H1 (cell line): ENCODE data around the gene SENP1. TPM values are rescaled to one million over a fixed set of nuclear protein-coding genes. Genes with fewer than 3 reads are reported as not detected.

Experiments used
- CTCF ChIA-PET: fragments of 300-600 bp; sonication (Branson Sonifier 250); formaldehyde crosslinking; loops from one replicate; lab custom pipeline; 2021; ENCODE audit not compliant: partially characterized antibody; lab: Charles Lee
- POLR2A ChIA-PET: fragments of 300-600 bp; sonication (Branson Sonifier 250); formaldehyde crosslinking; loops from one replicate; lab custom pipeline; 2021; ENCODE audit warnings: inconsistent platforms; ENCODE audit not compliant: partially characterized antibody; lab: Charles Lee
- DNase-seq, 2 experiments: peaks; one replicate each; pipeline versions ENCODE4 v3.0.0 to v3.0.0-alpha.2; 2010 to 2022; ENCODE audit warnings: low spot score in 2 of 2, low read depth in 1 of 2, mixed read lengths in 1 of 2
- FAIRE-seq: peaks from 2 replicates; lab custom pipeline; 2011; peaks lifted over from hg19 to GRCh38; lab: Jason Lieb, UNC
- H2AFZ ChIP-seq: 2 replicates; pipeline ENCODE4 v1.8.1; 2012; ENCODE audit warnings: low read length, inconsistent platforms
- H2AK5ac ChIP-seq: 2 replicates; pipeline ENCODE4 v1.6.1; 2013; ENCODE audit warnings: low read depth, low read length
- H2BK120ac ChIP-seq: replicated peaks from 2 replicates; pipeline ENCODE3; 2013; ENCODE audit warnings: low read depth, low read length, inconsistent platforms
- H2BK12ac ChIP-seq: 2 replicates; pipeline ENCODE4 v1.6.1; 2013; ENCODE audit warnings: low read depth, low read length
- H2BK15ac ChIP-seq: 2 replicates; pipeline ENCODE4 v1.6.1; 2013; ENCODE audit warnings: low read length
- H2BK20ac ChIP-seq: 2 replicates; pipeline ENCODE4 v1.6.1; 2013; ENCODE audit warnings: low read length
- H2BK5ac ChIP-seq: 2 replicates; pipeline ENCODE4 v1.6.1; 2013; ENCODE audit warnings: low read depth, low read length
- H3K14ac ChIP-seq: 2 replicates; pipeline ENCODE4 v1.6.1; 2013; ENCODE audit warnings: inconsistent platforms; ENCODE audit not compliant: insufficient read length
- H3K18ac ChIP-seq: 2 replicates; pipeline ENCODE4 v1.6.1; 2013; ENCODE audit warnings: low read length; ENCODE audit errors: extremely low read depth
- H3K23ac ChIP-seq: 2 replicates; pipeline ENCODE4 v1.6.1; 2013; ENCODE audit warnings: inconsistent platforms; ENCODE audit not compliant: insufficient read length
- H3K23me2 ChIP-seq: 2 replicates; pipeline ENCODE4 v1.6.1; 2013; ENCODE audit warnings: low read depth, low read length
- H3K27ac ChIP-seq: 2 replicates; pipeline ENCODE4 v1.6.1; 2011; ENCODE audit warnings: low read depth, low read length, inconsistent platforms
- H3K27me3 ChIP-seq, 4 experiments: replicated peaks in 1 of 4; 1 replicate in 1 of 4; 2 replicates in 3 of 4; pipeline versions ENCODE4 v1.6.1 to v1.8.1; 2011 to 2013; ENCODE audit warnings: low read length in 3 of 4, mild to moderate bottlenecking in 3 of 4, inconsistent platforms in 2 of 4, mixed read lengths in 2 of 4, moderate library complexity in 1 of 4; ENCODE audit not compliant: control insufficient read depth in 3 of 4, insufficient read depth in 3 of 4; ENCODE audit errors: extremely low read depth in 1 of 4
- H3K36me3 ChIP-seq, 4 experiments: 2 replicates each; pipeline versions ENCODE4 v1.6.1 to v1.8.1; 2011 to 2013; ENCODE audit warnings: mild to moderate bottlenecking in 4 of 4, low read length in 3 of 4, moderate library complexity in 2 of 4, control low read depth in 1 of 4, inconsistent platforms in 1 of 4; ENCODE audit not compliant: insufficient read depth in 4 of 4, control insufficient read depth in 2 of 4
- H3K4ac ChIP-seq: replicated peaks from 2 replicates; pipeline ENCODE3; 2013; ENCODE audit warnings: low read length, low read depth, mixed read lengths, inconsistent platforms; ENCODE audit not compliant: insufficient read length
- H3K4me1 ChIP-seq, 4 experiments: replicated peaks in 1 of 4; 1 replicate in 1 of 4; 2 replicates in 3 of 4; pipeline versions ENCODE4 v1.6.1 to v1.8.1; 2011 to 2013; ENCODE audit warnings: low read length in 3 of 4, inconsistent platforms in 2 of 4, mixed read lengths in 1 of 4; ENCODE audit not compliant: insufficient read depth in 4 of 4, control insufficient read depth in 3 of 4
- H3K4me2 ChIP-seq, 2 experiments: 2 replicates each; pipeline versions ENCODE4 v1.6.1 to v1.8.1; 2011 to 2013; ENCODE audit warnings: low read depth in 2 of 2, low read length in 2 of 2, control low read depth in 1 of 2, inconsistent platforms in 1 of 2, mild to moderate bottlenecking in 1 of 2; ENCODE audit not compliant: insufficient read depth in 1 of 2
- H3K4me3 ChIP-seq, 4 experiments: fragments of 200-600, 300-600 bp in 1 of 4; sonication (generic), shearing (Covaris generic), sonication (Bioruptor Twin) in 1 of 4; 2 replicates each; pipeline versions ENCODE4 v1.5.1 to v1.8.1; 2011 to 2016; ENCODE audit warnings: low read length in 4 of 4, low read depth in 3 of 4, control low read depth in 2 of 4, inconsistent platforms in 2 of 4, mild to moderate bottlenecking in 2 of 4, mixed read lengths in 1 of 4, moderate library complexity in 1 of 4; ENCODE audit not compliant: insufficient read depth in 2 of 4; ENCODE audit errors: extremely low read depth in 1 of 4
- H3K56ac ChIP-seq: replicated peaks from 2 replicates; pipeline ENCODE3; 2013; ENCODE audit warnings: low read depth, mild to moderate bottlenecking, mixed read lengths, low read length, inconsistent platforms; ENCODE audit not compliant: insufficient read length
- H3K79me1 ChIP-seq: 2 replicates; pipeline ENCODE4 v1.6.1; 2013; ENCODE audit warnings: low read depth, low read length, control low read depth
- H3K79me2 ChIP-seq, 2 experiments: 2 replicates each; pipeline versions ENCODE4 v1.6.1 to v1.8.1; 2012 to 2013; ENCODE audit warnings: low read length in 2 of 2, mild to moderate bottlenecking in 2 of 2, inconsistent platforms in 1 of 2; ENCODE audit not compliant: insufficient read depth in 2 of 2, control insufficient read depth in 1 of 2
- H3K9ac ChIP-seq, 4 experiments: replicated peaks in 1 of 4; 1 replicate in 1 of 4; 2 replicates in 3 of 4; pipeline versions ENCODE4 v1.6.1 to v1.8.1; 2011 to 2013; ENCODE audit warnings: low read depth in 3 of 4, low read length in 3 of 4, control low read depth in 2 of 4, mild to moderate bottlenecking in 2 of 4, moderate library complexity in 2 of 4, inconsistent platforms in 1 of 4; ENCODE audit errors: extremely low read depth in 1 of 4
- H3K9me3 ChIP-seq, 2 experiments: 2 replicates each; pipeline versions ENCODE4 v1.6.1 to v1.8.1; 2012 to 2013; ENCODE audit warnings: mild to moderate bottlenecking in 2 of 2, moderate library complexity in 2 of 2, control low read depth in 1 of 2, inconsistent platforms in 1 of 2, low read depth in 1 of 2, low read length in 1 of 2, mixed read lengths in 1 of 2; ENCODE audit not compliant: insufficient read depth in 2 of 2
- H4K20me1 ChIP-seq, 2 experiments: replicated peaks in 1 of 2; 2 replicates each; pipeline versions ENCODE3 to v1.8.1; 2011 to 2013; ENCODE audit warnings: inconsistent platforms in 2 of 2, low read length in 2 of 2, mild to moderate bottlenecking in 1 of 2; ENCODE audit not compliant: insufficient read depth in 2 of 2, control insufficient read depth in 1 of 2
- H4K5ac ChIP-seq: 2 replicates; pipeline ENCODE4 v1.6.1; 2013; ENCODE audit warnings: low read length, low read depth, mixed read lengths, inconsistent platforms; ENCODE audit not compliant: insufficient read length
- H4K8ac ChIP-seq: 2 replicates; pipeline ENCODE4 v1.8.0; 2013; ENCODE audit warnings: mild to moderate bottlenecking, moderate library complexity, low read length, inconsistent platforms; ENCODE audit not compliant: insufficient read depth; ENCODE audit errors: extremely low read depth
- H4K91ac ChIP-seq: replicated peaks from 2 replicates; pipeline ENCODE3; 2013; ENCODE audit warnings: low read length, mixed read lengths, inconsistent platforms; ENCODE audit not compliant: insufficient read length
- CREB1 ChIP-seq: IDR thresholded peaks from 2 replicates; pipeline ENCODE4 v1.6.1; 2012; ENCODE audit warnings: inconsistent platforms
- E2F6 ChIP-seq: IDR thresholded peaks from 2 replicates; pipeline ENCODE4 v1.6.1; 2012; ENCODE audit warnings: inconsistent platforms
- PHF8 ChIP-seq: fragments of 200-600 bp; sonication (generic); conservative IDR thresholded peaks from 2 replicates; pipeline ENCODE4 v1.7.1; 2012; ENCODE audit warnings: low read depth, mild to moderate bottlenecking, inconsistent platforms, low read length, moderate library complexity
- POLR2A ChIP-seq, 2 experiments: IDR thresholded peaks; 1 replicate in 1 of 2; 2 replicates in 1 of 2; pipeline ENCODE4 v1.6.1; 2011; ENCODE audit warnings: low read depth in 2 of 2, low read length in 2 of 2, mild to moderate bottlenecking in 2 of 2; ENCODE audit errors: control extremely low read depth in 1 of 2
- RNF2 ChIP-seq: fragments of 200-900, 300-1000 bp; sonication (generic); IDR thresholded peaks from 2 replicates; pipeline ENCODE4 v1.7.1; 2016; ENCODE audit warnings: borderline replicate concordance, low read depth, mild to moderate bottlenecking, antibody characterized with exemption, low read length; ENCODE audit not compliant: poor library complexity, severe bottlenecking; ENCODE audit errors: missing control alignments
- SP4 ChIP-seq: IDR thresholded peaks from 2 replicates; pipeline ENCODE4 v1.6.1; 2012; ENCODE audit warnings: low read length, inconsistent platforms
- SRF ChIP-seq: IDR thresholded peaks from 2 replicates; pipeline ENCODE4 v1.6.1; 2011; ENCODE audit warnings: mild to moderate bottlenecking, low read depth, low read length, moderate library complexity
- SUZ12 ChIP-seq: fragments of 200-600 bp; sonication (generic); IDR thresholded peaks from 2 replicates; pipeline ENCODE4 v1.6.1; 2012; ENCODE audit warnings: mild to moderate bottlenecking, inconsistent platforms, low read length, moderate library complexity, mixed read lengths
- TCF12 ChIP-seq: IDR thresholded peaks from 2 replicates; pipeline ENCODE4 v1.6.1; 2011; ENCODE audit warnings: low read depth, mild to moderate bottlenecking, low read length
- WGBS, 2 experiments: shearing (Covaris generic) in 1 of 2; methylation state at CpG; one replicate each; pipeline versions ENCODE4 v1.1.6 to v1.1.7; 2013 to 2015; ENCODE audit warnings: low lambda C conversion rate in 2 of 2, mixed read lengths in 2 of 2, inconsistent platforms in 1 of 2, low coverage in 1 of 2, missing lambda C conversion rate in 1 of 2; ENCODE audit not compliant: insufficient replicate concordance in 2 of 2, insufficient coverage in 1 of 2, insufficient read length in 1 of 2; ENCODE audit errors: extremely low coverage in 1 of 2, missing lambda C conversion rate in 1 of 2; 5-methylcytosine and 5-hydroxymethylcytosine counted together
- polyA plus RNA-seq, 7 experiments: library from polyadenylated mRNA; depleted of rRNA in 3 of 7; stranded (reverse) in 5 of 7; unstranded in 2 of 7; fragments of >200 nt in 5 of 7; fragments of 200-250 nt in 2 of 7; gene quantifications; 1 replicate in 5 of 7; 2 replicates in 1 of 7; 4 replicates in 1 of 7; pipeline versions ENCODE4 v1.2.1 to v1.2.3, GENCODE V29; 2011 to 2013; ENCODE audit warnings: missing spikeins in 2 of 7, mixed read lengths in 2 of 7
- total RNA-seq: library from RNA; stranded (reverse); fragmentation: NEBNext Ultra II Directional; extraction: Animal tissue kit (Norgen Biotek cat#: 25700); gene quantifications from 2 replicates; pipeline ENCODE4 v1.2.1, GENCODE V29; 2021

The SENP1 gene
- total and polyA plus RNA-seq, 2 of the 8 experiments (the other 6 are each of a cell fraction or from before 2014, with no cell fraction given), result 14.2 to 31.5 TPM

DNA sequence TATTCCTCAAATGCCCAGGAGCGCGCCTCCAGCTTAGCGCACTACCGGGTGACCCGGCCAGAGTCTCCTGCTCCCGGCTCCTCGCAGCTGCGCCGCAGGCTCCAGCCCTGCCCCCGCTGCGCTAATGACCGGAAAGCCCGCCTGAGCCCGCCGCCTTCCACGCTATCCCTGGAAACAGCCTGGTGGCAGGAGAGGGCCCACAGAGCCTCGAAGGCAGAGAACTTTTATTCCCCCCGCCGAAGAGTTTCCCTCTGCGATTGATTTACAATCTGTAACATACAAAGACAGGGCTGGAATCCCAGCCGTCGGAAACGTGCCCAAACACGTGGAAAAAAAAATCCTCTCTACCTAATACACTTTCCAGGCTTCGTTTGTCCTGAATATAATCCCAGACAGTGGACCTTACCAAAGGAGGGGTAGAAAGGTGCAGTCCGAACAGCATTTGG, 103.1 kb downstream of the SENP1 start:
- Histone ChIP-seq H3K79me1 (no peaks in the 10 kb centered on the region; the same call in 1 of the 2 replicates), H2AK5ac (peak overlapping the region; percentile 33; the same call in 1 of the 2 replicates), H3K56ac (no peak overlapping the region), H3K4me1 (peaks cover 21 to 34% (median 24%) of the 10 kb centered on the region in 4 experiments), H4K8ac (no peak overlapping the region), H2BK15ac (no peak overlapping the region), H4K20me1 (peaks cover 5 to 21% of the 10 kb centered on the region in 2 experiments), H3K36me3 (no peaks in the 10 kb centered on the region), H2BK120ac (no peak overlapping the region), H3K27ac (no peak overlapping the region), H4K5ac (no peak overlapping the region), H3K14ac (no peak overlapping the region), H2BK20ac (peak overlapping the region; percentile 72; the same call in 1 of the 2 replicates), H3K9ac (no peak overlapping the region), H3K4ac (no peak overlapping the region), H4K91ac (no peak overlapping the region), H3K4me2 (peak overlapping the region; percentile 90 to 99), H2BK12ac (no peak overlapping the region), H3K4me3 (peak overlapping the region in 1 of 4 experiments; percentile 60; a peak in 2 of 8 replicates), H3K27me3 (peaks cover 70 to 100% (median 99%) of the 10 kb centered on the region in 4 experiments), H2AFZ (no peak overlapping the region), H3K23ac (no peak overlapping the region), H3K18ac (no peak overlapping the region), H3K23me2 (peaks cover 25% of the 10 kb centered on the region), H2BK5ac (no peak overlapping the region), H3K9me3 (no peaks in the 10 kb centered on the region), H3K79me2 (no peaks in the 10 kb centered on the region)
- ChIA-PET POLR2A (interaction anchor here (1.0 to 1.8 kb wide), 4 partner anchors 19 to 98 kb away, joined by 3 to 7 read pairs (median 4); partner anchors contain the start of genes TMEM106C and VDR), CTCF (interaction anchor here (1.0 to 2.6 kb wide), 6 partner anchors 20 to 176 kb away, joined by 3 to 11 read pairs (median 4); partner anchors contain the start of gene TMEM106C)
- FAIRE-seq, result no peak
- peak; percentile 90 for TF ChIP-seq SUZ12
- TF ChIP-seq PHF8, result no peak
- TF ChIP-seq POLR2A (IDR thresholded peaks at IDR 0.05; ENCODE audit: control extremely low read depth in 1 of 2, low read depth in 2 of 2, low read length in 2 of 2), result no peak
- no peak for TF ChIP-seq SRF
- TF ChIP-seq E2F6, result peak; percentile 27; the same call in 1 of the 2 replicates
- no peak for TF ChIP-seq CREB1
- no peak for TF ChIP-seq RNF2
- TF ChIP-seq TCF12, result 0 out of 2 replicates have a peak, but pooled peaks have one; percentile 36
- TF ChIP-seq SP4, result no peak
- WGBS, 2 experiments, result 5% methylated on average over 26 of the region's 26 CpGs; no CpG with 5 or more reads in 1 of the 2 experiments
- DNase-seq, result peak in 1 of 2 experiments; percentile 71
